Esophagus squamous epithelium (tissue), 4 donors: Measurements from ENCODE around the gene SFMBT1.

ENCODE experiments used
- POLR2A ChIP-seq, 4 donors: fragments of 450-650 bp; IDR thresholded peaks; one replicate each; pipeline ENCODE4 v1.6.1; 2017; ENCODE audit warnings: antibody characterized with exemption in 4 of 4, mild to moderate bottlenecking in 4 of 4, moderate library complexity in 3 of 4
- TF ChIP-seq, protein P1 (sequence below), 6 experiments: fragments of 450-650 bp in 4 of 6; fragments of 200-600 bp in 2 of 6; sonication (generic) in 2 of 6; IDR thresholded peaks; one replicate each; pipeline ENCODE4 v1.5.1; 2016 to 2019; ENCODE audit warnings: antibody characterized with exemption in 6 of 6, mild to moderate bottlenecking in 4 of 6, moderate library complexity in 4 of 6

DNA sequence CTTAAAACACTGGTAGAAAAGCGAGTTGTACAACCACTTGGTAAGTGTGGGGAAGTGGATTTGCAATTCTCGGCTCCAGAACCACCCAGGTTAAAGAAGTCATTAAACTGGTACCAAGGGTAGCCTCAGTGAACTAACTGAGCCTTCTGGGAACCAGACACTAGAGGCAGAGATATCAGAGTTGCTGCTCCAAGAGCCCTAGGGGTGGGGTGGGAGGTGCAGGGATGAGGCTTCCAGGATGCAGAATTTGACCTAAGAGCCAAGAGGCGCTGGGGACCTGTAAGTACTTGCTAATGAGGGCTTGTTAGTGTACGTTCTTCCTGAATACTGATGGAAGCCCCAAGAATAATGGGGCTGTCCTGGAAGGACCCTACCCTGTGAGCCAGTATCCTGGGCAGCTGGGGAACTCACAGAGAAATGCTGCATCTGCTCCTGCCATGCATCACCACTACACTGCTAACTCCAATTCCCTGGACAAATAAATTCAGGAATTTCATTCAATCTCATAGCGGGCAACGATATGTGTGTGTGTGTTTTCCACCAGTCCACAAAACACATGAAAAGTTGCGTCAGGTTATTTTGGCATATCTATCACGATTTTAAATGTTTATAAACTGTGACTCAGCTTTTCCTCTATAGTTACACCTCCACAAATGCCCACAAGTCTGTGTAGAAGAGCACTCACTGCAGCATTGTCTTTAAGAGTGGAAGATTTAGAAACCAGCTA lies 172.3 kb downstream of the SFMBT1 start:
- TF ChIP-seq, protein P1, sequence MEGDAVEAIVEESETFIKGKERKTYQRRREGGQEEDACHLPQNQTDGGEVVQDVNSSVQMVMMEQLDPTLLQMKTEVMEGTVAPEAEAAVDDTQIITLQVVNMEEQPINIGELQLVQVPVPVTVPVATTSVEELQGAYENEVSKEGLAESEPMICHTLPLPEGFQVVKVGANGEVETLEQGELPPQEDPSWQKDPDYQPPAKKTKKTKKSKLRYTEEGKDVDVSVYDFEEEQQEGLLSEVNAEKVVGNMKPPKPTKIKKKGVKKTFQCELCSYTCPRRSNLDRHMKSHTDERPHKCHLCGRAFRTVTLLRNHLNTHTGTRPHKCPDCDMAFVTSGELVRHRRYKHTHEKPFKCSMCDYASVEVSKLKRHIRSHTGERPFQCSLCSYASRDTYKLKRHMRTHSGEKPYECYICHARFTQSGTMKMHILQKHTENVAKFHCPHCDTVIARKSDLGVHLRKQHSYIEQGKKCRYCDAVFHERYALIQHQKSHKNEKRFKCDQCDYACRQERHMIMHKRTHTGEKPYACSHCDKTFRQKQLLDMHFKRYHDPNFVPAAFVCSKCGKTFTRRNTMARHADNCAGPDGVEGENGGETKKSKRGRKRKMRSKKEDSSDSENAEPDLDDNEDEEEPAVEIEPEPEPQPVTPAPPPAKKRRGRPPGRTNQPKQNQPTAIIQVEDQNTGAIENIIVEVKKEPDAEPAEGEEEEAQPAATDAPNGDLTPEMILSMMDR (IDR thresholded peaks at IDR 0.05) = no peak
- no peak for TF ChIP-seq POLR2A (IDR thresholded peaks at IDR 0.05)
